DLD1 (cell line): ENCODE data around the gene SDHA.
"Not testable (repeated sequence)": the region's sequence is repeated elsewhere in the genome, so short reads cannot be mapped to it uniquely, and the experiment has no call there.

Experiments
- in situ Hi-C: cut with HindIII; loops from 2 replicates; pipeline ENCODE4 v1.10.0; 2017; ENCODE audit warnings: low sequenced_read_pairs

The SDHA gene

GRCh38 chr5:218457-219291 lies 554 bp downstream of the SDHA start:
- in situ Hi-C loops = no loop called here

- in situ Hi-C loops = no loop called here
These were observed 1.3 kb downstream of the SDHA start for GRCh38 chr5:219460-219863.

DNA sequence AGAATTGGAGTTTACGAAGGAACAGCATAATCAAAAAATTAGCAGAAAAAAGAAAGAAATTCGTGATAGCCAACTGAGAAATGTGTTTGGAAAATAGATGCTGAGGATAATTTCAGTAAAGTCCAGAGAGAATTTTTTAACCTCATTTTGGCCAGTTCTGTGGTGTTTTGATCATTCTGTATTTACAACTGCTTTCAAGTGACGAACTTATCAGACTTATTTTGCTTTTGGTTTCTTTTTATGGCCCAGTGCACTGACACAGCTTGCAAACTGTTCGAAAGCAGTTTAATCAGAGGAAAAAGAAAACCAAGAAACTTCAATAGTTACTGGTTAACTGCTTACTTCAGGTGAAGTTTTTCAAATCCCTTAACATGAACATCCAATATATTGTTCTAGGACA lies 1.9 kb downstream of the SDHA start:
- in situ Hi-C loops = no loop called here

- in situ Hi-C loops = not testable (repeated sequence)
These were observed 5.0 kb downstream of the SDHA start for GRCh38 chr5:222951-223715.

DNA sequence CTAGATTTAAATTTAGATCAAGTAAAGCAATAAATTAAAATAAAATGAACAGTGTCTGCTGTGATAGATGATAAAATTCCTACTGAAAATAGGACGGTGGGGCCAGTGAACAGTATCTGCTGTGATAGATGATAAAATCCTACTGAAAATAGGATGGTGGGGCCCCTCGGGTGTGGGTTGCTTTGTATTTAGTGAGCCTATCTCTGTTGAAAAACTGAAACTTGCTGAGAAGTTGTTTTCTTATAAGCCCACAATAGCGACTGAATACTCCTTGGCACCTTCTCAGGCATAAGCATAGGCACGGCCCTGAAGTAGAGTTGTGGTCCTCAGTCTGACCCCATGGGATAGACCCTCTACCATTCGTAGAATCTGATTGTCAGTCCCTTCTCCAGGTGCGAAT lies 5.7 kb downstream of the SDHA start:
- in situ Hi-C loops = no loop called here

- in situ Hi-C loops = no loop called here
These were observed 7.2 kb downstream of the SDHA start for GRCh38 chr5:225334-225733.

GRCh38 chr5:227375-227774 lies 9.3 kb downstream of the SDHA start:
- in situ Hi-C loops = not testable (repeated sequence)

GRCh38 chr5:228886-229285 lies 10.8 kb downstream of the SDHA start:
- in situ Hi-C loops = no loop called here

DNA sequence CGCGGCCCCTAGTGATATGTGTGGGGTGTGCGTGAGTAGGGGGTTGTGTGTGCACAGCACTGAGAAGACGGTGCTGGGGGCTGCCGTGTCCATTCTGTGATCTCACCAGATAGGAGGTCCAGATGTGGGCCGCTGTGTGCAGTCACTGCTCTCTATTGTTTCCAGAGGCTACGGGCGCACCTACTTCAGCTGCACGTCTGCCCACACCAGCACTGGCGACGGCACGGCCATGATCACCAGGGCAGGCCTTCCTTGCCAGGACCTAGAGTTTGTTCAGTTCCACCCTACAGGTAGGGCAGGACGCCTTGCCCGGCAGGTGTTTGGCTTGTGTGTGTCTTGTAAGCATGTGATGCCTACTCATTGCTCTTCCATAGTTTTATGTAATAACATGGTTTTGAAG lies 12.6 kb downstream of the SDHA start:
- in situ Hi-C loops = no loop called here

GRCh38 chr5:231661-232060 lies 13.5 kb downstream of the SDHA start:
- in situ Hi-C loops = no loop called here

DNA sequence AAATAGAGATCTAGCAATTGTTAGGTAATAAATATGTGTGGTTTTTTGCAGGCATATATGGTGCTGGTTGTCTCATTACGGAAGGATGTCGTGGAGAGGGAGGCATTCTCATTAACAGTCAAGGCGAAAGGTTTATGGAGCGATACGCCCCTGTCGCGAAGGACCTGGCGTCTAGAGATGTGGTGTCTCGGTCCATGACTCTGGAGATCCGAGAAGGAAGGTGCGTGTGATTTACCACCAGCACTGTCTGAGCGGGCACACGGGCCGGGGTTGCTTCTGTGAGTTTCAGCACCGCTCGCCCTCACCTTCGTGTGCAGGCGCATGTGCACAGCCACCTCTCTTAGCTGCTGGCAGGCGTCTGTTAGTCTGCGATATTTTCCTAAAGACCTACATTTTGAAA lies 15.3 kb downstream of the SDHA start:
- in situ Hi-C loops = not testable (repeated sequence)

GRCh38 chr5:234450-234849 lies 16.3 kb downstream of the SDHA start:
- in situ Hi-C loops = no loop called here

DNA sequence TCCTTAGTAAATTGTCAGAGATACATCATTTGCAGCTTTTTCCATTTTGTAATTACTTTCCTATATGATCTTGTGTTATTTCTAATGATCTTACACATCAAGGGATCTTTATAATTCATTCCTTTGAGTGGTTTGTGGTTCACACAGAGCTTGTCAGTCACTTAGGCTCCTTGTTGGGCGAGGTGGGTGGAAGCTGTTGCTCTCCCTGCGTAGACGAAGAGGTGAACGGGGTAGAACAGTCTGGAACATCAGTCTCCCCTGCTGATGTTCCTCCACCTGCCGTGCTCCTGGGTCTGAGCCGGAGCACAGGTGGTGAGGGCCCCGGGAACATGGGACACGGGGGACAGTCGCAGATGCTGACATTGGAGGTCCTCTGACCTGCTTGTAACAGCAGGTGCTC lies 17.4 kb downstream of the SDHA start:
- in situ Hi-C loops = not testable (repeated sequence)

- in situ Hi-C loops = not testable (repeated sequence)
These were observed 19.8 kb downstream of the SDHA start for GRCh38 chr5:237931-238330.

- in situ Hi-C loops = not testable (repeated sequence)
These were observed 22.4 kb downstream of the SDHA start for GRCh38 chr5:240550-240949.

DNA sequence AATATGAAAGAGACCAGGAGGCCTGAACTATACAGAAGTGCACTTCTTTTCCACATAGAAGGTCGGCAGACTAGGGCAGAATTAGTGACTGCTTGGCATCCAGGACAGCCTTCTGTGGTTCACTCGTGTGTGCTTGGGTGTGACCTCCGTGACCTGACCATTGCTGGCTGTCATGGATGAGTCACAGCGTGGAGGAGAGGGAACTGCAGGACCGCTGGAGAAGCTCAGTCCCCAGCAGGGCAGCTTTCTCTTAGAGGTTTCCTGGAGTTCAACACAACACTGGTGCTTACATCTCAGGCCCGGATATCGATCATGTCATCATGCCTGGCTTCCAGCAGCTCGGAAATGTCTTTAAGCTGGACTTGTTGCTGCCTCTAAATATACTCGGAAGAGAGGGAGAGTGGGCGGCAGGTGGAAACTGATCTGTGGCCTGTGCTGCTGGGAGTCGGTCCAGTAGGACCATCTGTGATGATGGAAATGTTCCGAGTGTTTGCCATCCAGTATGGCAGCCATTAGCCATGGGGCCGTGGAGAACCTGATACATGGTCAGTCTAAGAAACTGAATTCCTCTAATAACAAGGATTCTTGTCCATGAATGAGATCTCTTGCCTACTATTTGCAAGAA lies 23.0 kb downstream of the SDHA start:
- in situ Hi-C loops = not testable (repeated sequence)

- in situ Hi-C loops = not testable (repeated sequence)
These were observed 25.7 kb downstream of the SDHA start for GRCh38 chr5:243683-244367.

DNA sequence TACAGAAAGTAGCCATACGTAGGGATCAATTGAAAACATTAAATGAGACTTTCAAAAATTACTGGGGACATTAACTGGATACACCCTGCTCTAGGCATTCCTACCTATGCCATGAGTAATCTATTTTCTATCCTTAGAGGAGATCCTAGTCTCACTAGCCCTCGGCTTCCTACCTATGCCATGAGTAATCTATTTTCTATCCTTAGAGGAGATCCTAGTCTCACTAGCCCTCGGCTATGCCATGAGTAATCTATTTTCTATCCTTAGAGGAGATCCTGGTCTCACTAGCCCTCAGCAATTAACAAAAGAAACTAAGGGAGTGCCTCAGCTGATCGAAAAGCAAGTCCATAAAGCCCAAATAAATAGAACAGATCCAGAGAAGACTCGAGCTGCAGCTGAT lies 27.6 kb downstream of the SDHA start:
- in situ Hi-C loops = not testable (repeated sequence)

GRCh38 chr5:250396-250795 lies 32.3 kb downstream of the SDHA start:
- in situ Hi-C loops = not testable (repeated sequence)

GRCh38 chr5:251016-251415 lies 32.9 kb downstream of the SDHA start:
- in situ Hi-C loops = not testable (repeated sequence)

DNA sequence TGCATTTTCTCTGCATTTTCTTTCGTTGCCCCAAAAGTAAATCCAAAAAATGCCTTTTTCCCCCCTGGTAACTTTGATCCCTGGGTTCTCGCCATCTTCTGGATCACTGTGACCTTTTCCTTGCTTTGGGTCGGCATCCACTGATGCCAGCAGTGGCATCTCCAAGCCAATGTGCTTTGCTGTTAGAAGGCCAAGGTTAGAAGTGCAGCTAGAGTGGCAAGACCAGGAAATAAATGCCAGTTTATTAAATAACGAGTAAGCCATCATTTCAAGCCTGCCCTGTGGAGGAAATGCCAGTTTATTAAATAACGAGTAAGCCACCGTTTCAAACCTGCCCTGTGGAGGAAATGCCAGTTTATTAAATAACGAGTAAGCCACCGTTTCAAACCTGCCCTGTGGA lies 33.4 kb downstream of the SDHA start:
- in situ Hi-C loops = not testable (repeated sequence)
